Adrenal gland (tissue), 12 donors: ENCODE results near the gene ZNF618. TPM values are rescaled to one million over a fixed set of nuclear protein-coding genes. Genes with fewer than 3 reads are reported as not detected.

Experiments
- DNase-seq, 7 donors: peaks; one replicate each; pipeline ENCODE4 v3.0.0-alpha.2; 2019 to 2020
- H3K27ac ChIP-seq, 5 donors: fragments of 200-600 bp; sonication (generic) in 4 of 5; 1 replicate in 3 of 5; 2 replicates in 2 of 5; pipeline versions ENCODE4 v1.5.1 to v1.8.0; 2016 to 2020; ENCODE audit warnings: mild to moderate bottlenecking in 1 of 5
- H3K27me3 ChIP-seq: fragments of 200-600 bp; 2 replicates; pipeline ENCODE4 v1.8.0; 2021
- H3K36me3 ChIP-seq, 2 donors: fragments of 200-600 bp; replicated peaks in 1 of 2; 1 replicate in 1 of 2; 2 replicates in 1 of 2; pipeline versions ENCODE4 v1.5.1 to v1.8.0; 2018 to 2022
- H3K4me1 ChIP-seq, 2 donors: fragments of 200-600 bp; replicated peaks in 1 of 2; 1 replicate in 1 of 2; 2 replicates in 1 of 2; pipeline versions ENCODE4 v1.5.1 to v1.8.0; 2018 to 2021
- H3K4me3 ChIP-seq, 4 donors: fragments of 200-600 bp; sonication (generic) in 3 of 4; one replicate each; pipeline ENCODE4 v1.5.1; 2016 to 2018
- H3K9me3 ChIP-seq, 3 donors: fragments of 200-600 bp; sonication (generic) in 1 of 3; replicated peaks in 1 of 3; 1 replicate in 2 of 3; 2 replicates in 1 of 3; pipeline versions ENCODE4 v1.5.1 to v1.8.0; 2016 to 2021
- POLR2A ChIP-seq, 2 donors: fragments of 450-650 bp; IDR thresholded peaks; one replicate each; pipeline ENCODE4 v1.6.1; 2017; ENCODE audit warnings: antibody characterized with exemption in 2 of 2, mild to moderate bottlenecking in 2 of 2, moderate library complexity in 1 of 2
- WGBS, 4 donors: extraction: QIAGEN DNeasy Blood & Tissue Kit in 2 of 4; methylation state at CpG; one replicate each; pipeline versions ENCODE4 v1.1.5 to v1.1.7; 2013 to 2017; 5-methylcytosine and 5-hydroxymethylcytosine counted together
- intact Hi-C, 2 donors: fragments of 100-400 bp; cut with DNase I; formaldehyde crosslinking; loops; one replicate each; pipeline versions ENCODE4 v1.14.1 to v1.15.0; 2022 to 2023
- polyA plus RNA-seq, 3 donors: library from polyadenylated mRNA; stranded (reverse); fragments of 200-250 nt in 2 of 3; fragments of 350-450 nt in 1 of 3; fragmentation: Illumina TruSeq in 1 of 3; extraction: RNeasy Lipid Tissue Mini Kit (QIAGEN cat#74804) in 1 of 3; gene quantifications; one replicate each; pipeline ENCODE4 v1.2.3, GENCODE V29; 2013 to 2014
- total RNA-seq, 9 donors: library from RNA; depleted of rRNA in 4 of 9; stranded (reverse); fragments of >200 nt in 4 of 9; fragments of 120-200 nt in 1 of 9; fragmentation: NEBNext Ultra II Directional in 1 of 9; extraction: Animal tissue kit (Norgen Biotek cat#: 25700) in 1 of 9; gene quantifications; one replicate each; pipeline versions ENCODE4 v1.1.0 to v1.2.4, GENCODE V29; 2013 to 2023
- TF ChIP-seq, protein P1 (sequence below), 6 experiments: fragments of 450-650 bp in 4 of 6; fragments of 200-600 bp in 2 of 6; sonication (generic) in 1 of 6; IDR thresholded peaks; 1 replicate in 5 of 6; 2 replicates in 1 of 6; pipeline versions ENCODE4 v1.5.1 to v1.8.0; 2016 to 2021; ENCODE audit warnings: antibody characterized with exemption in 6 of 6, mild to moderate bottlenecking in 2 of 6, moderate library complexity in 1 of 6
- donor health status: healthy with polysubstance abuse.
- donor health status: Bipolar disorder and iron deficiency.
- donor health status: DM: yes; HTN: yes; CAD: no.
- donor health status: DM: no; HTN: no; CAD: no.
- donor health status: DM: no; HTN: no; CAD: no.
- donor health status: DM: yes; HTN: yes; CAD: no.

The ZNF618 gene
- total and polyA plus RNA-seq, 12 donors = 4.5 to 21.3 (median 9.9) TPM

DNA sequence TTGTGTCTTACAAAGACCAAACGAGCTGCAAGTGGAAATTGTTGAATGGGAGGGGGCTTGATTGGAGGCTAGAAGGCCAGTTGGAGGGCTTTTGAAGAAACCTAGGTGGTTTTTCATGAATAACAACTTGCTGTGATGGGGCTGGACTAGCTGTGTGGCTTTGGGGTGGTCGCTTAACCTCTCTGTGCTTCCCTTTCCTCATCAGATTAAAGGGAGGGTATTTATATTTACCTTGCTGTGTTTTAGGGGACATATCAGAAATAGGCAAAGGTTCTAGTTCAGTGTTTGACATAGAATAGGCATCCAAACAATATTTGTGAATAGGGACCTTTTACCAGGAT lies 74.9 kb downstream of the ZNF618 start:
- intact Hi-C loops = no loop called here
- Histone ChIP-seq H3K27me3 (no peaks in the 10 kb centered on the region), H3K27ac (no peak overlapping the region), H3K36me3 (no peaks in the 10 kb centered on the region), H3K4me3 (no peak overlapping the region), H3K4me1 (peaks cover 17 to 18% of the 10 kb centered on the region in 2 donors), H3K9me3 (no peaks in the 10 kb centered on the region)
- WGBS, 4 donors = 83 to 96% (median 89%) methylated on average over 2 of the region's 2 CpGs
- no peak for DNase-seq
- TF ChIP-seq, protein P1, sequence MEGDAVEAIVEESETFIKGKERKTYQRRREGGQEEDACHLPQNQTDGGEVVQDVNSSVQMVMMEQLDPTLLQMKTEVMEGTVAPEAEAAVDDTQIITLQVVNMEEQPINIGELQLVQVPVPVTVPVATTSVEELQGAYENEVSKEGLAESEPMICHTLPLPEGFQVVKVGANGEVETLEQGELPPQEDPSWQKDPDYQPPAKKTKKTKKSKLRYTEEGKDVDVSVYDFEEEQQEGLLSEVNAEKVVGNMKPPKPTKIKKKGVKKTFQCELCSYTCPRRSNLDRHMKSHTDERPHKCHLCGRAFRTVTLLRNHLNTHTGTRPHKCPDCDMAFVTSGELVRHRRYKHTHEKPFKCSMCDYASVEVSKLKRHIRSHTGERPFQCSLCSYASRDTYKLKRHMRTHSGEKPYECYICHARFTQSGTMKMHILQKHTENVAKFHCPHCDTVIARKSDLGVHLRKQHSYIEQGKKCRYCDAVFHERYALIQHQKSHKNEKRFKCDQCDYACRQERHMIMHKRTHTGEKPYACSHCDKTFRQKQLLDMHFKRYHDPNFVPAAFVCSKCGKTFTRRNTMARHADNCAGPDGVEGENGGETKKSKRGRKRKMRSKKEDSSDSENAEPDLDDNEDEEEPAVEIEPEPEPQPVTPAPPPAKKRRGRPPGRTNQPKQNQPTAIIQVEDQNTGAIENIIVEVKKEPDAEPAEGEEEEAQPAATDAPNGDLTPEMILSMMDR (IDR thresholded peaks at IDR 0.05) = no peak
- TF ChIP-seq POLR2A (IDR thresholded peaks at IDR 0.05) = no peak

DNA sequence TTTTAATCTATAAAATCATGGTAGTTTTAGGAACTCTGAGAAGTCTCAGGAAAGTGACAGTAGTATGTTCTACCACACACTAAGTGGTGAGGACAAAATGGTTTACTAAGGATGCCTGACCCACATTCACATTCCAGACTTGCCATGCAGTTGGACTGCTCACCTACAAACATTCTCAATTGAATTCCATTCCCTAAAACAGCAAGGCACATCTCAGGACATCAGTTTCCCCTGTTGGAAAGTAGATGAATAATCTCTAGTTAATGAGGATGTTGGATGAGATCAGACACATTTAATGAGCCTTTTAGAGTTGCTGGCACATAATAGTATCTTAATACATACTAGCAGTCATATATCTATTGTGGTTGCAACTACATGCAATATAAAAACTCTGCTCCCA lies 76.6 kb downstream of the ZNF618 start:
- intact Hi-C loops = no loop called here

DNA sequence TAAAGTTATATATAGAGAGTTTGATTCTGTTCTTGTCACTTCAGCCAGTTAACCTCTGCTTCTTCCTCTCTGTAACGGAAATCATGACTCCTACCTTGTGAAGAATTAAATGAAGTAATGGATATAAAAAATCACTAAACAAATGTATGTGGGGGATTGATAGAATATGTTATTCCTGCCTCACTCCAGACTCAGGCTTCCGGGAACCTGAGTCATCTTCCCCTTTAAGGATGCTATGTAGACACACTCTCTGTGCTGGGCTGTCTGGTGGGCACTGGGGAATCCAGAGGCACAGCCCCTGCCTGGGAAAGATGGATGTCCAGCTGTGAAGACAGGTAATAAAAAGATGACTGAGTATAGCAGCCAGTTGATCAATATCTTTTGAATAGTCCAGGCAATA lies 77.4 kb downstream of the ZNF618 start:
- H3K4me1 ChIP-seq = peaks cover 32 to 34% of the 10 kb centered on the region in 2 donors
- intact Hi-C loops = no loop called here
- H3K27ac ChIP-seq = no peak overlapping the region
- peak in 1 of 7 donors; percentile 8 for DNase-seq
- H3K4me3 ChIP-seq = no peak overlapping the region
- H3K27me3 ChIP-seq = no peaks in the 10 kb centered on the region
- H3K36me3 ChIP-seq = no peaks in the 10 kb centered on the region
- TF ChIP-seq POLR2A (IDR thresholded peaks at IDR 0.05) = no peak
- TF ChIP-seq, protein P1 (IDR thresholded peaks at IDR 0.05) = no peak
- no peaks in the 10 kb centered on the region for H3K9me3 ChIP-seq
- 87 to 97% (median 92%) methylated on average over 2 of the region's 2 CpGs for WGBS, 4 donors

More for the DNA sequence above, 76.6 kb downstream of the ZNF618 start:
- Histone ChIP-seq H3K9me3 (no peaks in the 10 kb centered on the region), H3K27ac (no peak overlapping the region), H3K27me3 (no peaks in the 10 kb centered on the region), H3K4me1 (peaks cover 23 to 26% of the 10 kb centered on the region in 2 donors), H3K36me3 (no peaks in the 10 kb centered on the region), H3K4me3 (no peak overlapping the region)
- TF ChIP-seq, protein P1 (IDR thresholded peaks at IDR 0.05) = no peak
- no peak for TF ChIP-seq POLR2A (IDR thresholded peaks at IDR 0.05)
- DNase-seq = no peak

DNA sequence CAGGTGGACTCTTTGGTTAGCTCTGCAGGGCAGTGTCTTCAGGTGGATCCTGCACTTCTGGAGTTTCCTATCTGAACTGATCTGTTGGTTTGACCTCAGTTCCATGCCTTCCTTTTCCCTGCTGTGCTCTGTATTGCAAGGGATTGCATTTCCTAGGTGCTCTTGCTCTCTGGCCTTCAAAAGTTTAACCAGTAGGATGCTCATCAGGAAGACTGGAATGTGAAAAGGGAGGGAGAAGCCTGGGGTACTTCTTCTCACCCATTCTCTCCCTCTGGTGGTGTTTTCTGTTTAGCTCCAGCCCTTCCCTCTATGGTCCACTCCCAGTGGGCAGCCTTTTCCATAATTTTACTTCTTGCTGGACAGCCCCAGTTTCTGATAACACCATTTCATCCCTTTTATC lies 78.5 kb downstream of the ZNF618 start:
- no peaks in the 10 kb centered on the region for H3K36me3 ChIP-seq
- H3K4me3 ChIP-seq = no peak overlapping the region
- peak overlapping the region in 4 of 5 donors; percentile 0 to 66 (median 30) for H3K27ac ChIP-seq
- intact Hi-C loops = no loop called here
- DNase-seq = peak in 1 of 7 donors; percentile 13
- no peaks in the 10 kb centered on the region for H3K9me3 ChIP-seq
- TF ChIP-seq POLR2A (IDR thresholded peaks at IDR 0.05) = no peak
- TF ChIP-seq, protein P1 (IDR thresholded peaks at IDR 0.05) = no peak
- no peaks in the 10 kb centered on the region for H3K27me3 ChIP-seq
- peaks cover 32 to 34% of the 10 kb centered on the region in 2 donors for H3K4me1 ChIP-seq
